Nephron progenitor cell (in vitro differentiated cells): ENCODE results near the gene TLK1.

Experiments used
- DNase-seq: peaks from one replicate; pipeline ENCODE4 v3.0.0; 2021
- H3K27ac Mint-ChIP-seq: 2 replicates; pipeline ENCODE4 v1.8.0; 2021; ENCODE audit warnings: mild to moderate bottlenecking, moderate library complexity, mixed read lengths
- H3K27me3 Mint-ChIP-seq: 2 replicates; pipeline ENCODE4 v1.8.0; 2021; ENCODE audit warnings: mild to moderate bottlenecking, low read depth, mixed read lengths; ENCODE audit not compliant: poor library complexity
- H3K36me3 Mint-ChIP-seq: 2 replicates; pipeline ENCODE4 v1.8.0; 2021; ENCODE audit warnings: low read depth, mixed read lengths
- H3K4me1 Mint-ChIP-seq: 2 replicates; pipeline ENCODE4 v1.8.0; 2021; ENCODE audit warnings: mixed read lengths
- H3K4me3 Mint-ChIP-seq: 2 replicates; pipeline ENCODE4 v1.8.0; 2021; ENCODE audit warnings: mild to moderate bottlenecking, moderate library complexity, mixed read lengths
- H3K9me3 Mint-ChIP-seq: 2 replicates; pipeline ENCODE4 v1.8.0; 2021; ENCODE audit warnings: mild to moderate bottlenecking, moderate library complexity, mixed read lengths
- CTCF ChIP-seq: fragments of 200-600 bp; sonication (generic); IDR thresholded peaks from 2 replicates; pipeline ENCODE4 v1.5.0; 2021; ENCODE audit warnings: antibody characterized with exemption

TLK1 gene

GRCh38 chr2:171013851-171014250 lies 146.8 kb downstream of the TLK1 start:
- Mint-ChIP-seq H3K4me3 (no peak overlapping the region), H3K27ac (no peak overlapping the region), H3K36me3 (peaks cover 55% of the 10 kb centered on the region), H3K27me3 (peaks cover 2% of the 10 kb centered on the region), H3K4me1 (no peaks in the 10 kb centered on the region), H3K9me3 (no peaks in the 10 kb centered on the region)
- no peak for TF ChIP-seq CTCF
- DNase-seq: no peak

GRCh38 chr2:171009386-171009785 lies 151.3 kb downstream of the TLK1 start:
- Mint-ChIP-seq H3K9me3 (no peaks in the 10 kb centered on the region), H3K36me3 (peaks cover 63% of the 10 kb centered on the region), H3K27me3 (no peaks in the 10 kb centered on the region), H3K27ac (no peak overlapping the region), H3K4me3 (no peak overlapping the region), H3K4me1 (no peaks in the 10 kb centered on the region)
- no peak for DNase-seq
- TF ChIP-seq CTCF: no peak

- no peak overlapping the region for H3K4me3 Mint-ChIP-seq
- no peak for TF ChIP-seq CTCF
- peaks cover 63% of the 10 kb centered on the region for H3K36me3 Mint-ChIP-seq
- H3K9me3 Mint-ChIP-seq: no peaks in the 10 kb centered on the region
- H3K27me3 Mint-ChIP-seq: no peaks in the 10 kb centered on the region
- H3K27ac Mint-ChIP-seq: no peak overlapping the region
- H3K4me1 Mint-ChIP-seq: no peaks in the 10 kb centered on the region
- no peak for DNase-seq
Observed at GRCh38 chr2:171008550-171009205, 152.0 kb downstream of the TLK1 start.

- Mint-ChIP-seq H3K4me3 (no peak overlapping the region), H3K4me1 (no peaks in the 10 kb centered on the region), H3K27me3 (no peaks in the 10 kb centered on the region), H3K27ac (peak overlapping the region; percentile 35), H3K9me3 (no peaks in the 10 kb centered on the region), H3K36me3 (peaks cover 75% of the 10 kb centered on the region)
- TF ChIP-seq CTCF: no peak
- DNase-seq: no peak
Observed at GRCh38 chr2:171004833-171005232, 155.9 kb downstream of the TLK1 start.

GRCh38 chr2:171004363-171004762 lies 156.3 kb downstream of the TLK1 start:
- Mint-ChIP-seq H3K9me3 (no peaks in the 10 kb centered on the region), H3K4me3 (no peak overlapping the region), H3K4me1 (no peaks in the 10 kb centered on the region), H3K27me3 (no peaks in the 10 kb centered on the region), H3K27ac (peak overlapping the region; percentile 73), H3K36me3 (peaks cover 73% of the 10 kb centered on the region)
- DNase-seq: no peak
- no peak for TF ChIP-seq CTCF

GRCh38 chr2:170999654-171000053 lies 161.0 kb downstream of the TLK1 start:
- no peaks in the 10 kb centered on the region for H3K9me3 Mint-ChIP-seq
- H3K4me1 Mint-ChIP-seq: no peaks in the 10 kb centered on the region
- no peak overlapping the region for H3K27ac Mint-ChIP-seq
- H3K36me3 Mint-ChIP-seq: peaks cover 76% of the 10 kb centered on the region
- no peak for TF ChIP-seq CTCF
- DNase-seq: no peak
- H3K4me3 Mint-ChIP-seq: no peak overlapping the region
- H3K27me3 Mint-ChIP-seq: no peaks in the 10 kb centered on the region
